Measurements from ENCODE around the gene CHID1. TPM values are rescaled to one million over a fixed set of nuclear protein-coding genes. Genes with fewer than 3 reads are reported as not detected.
A peak's percentile ranks its signal among the peaks of the same experiment; 100 is the strongest.

Gene CHID1
- total and polyA plus RNA-seq, 8 donors: 35.4 to 121 (median 52.1) TPM

- peaks cover 0 to 5% (median 4%) of the 10 kb centered on the region in 4 donors for H3K36me3 ChIP-seq
Measured at GRCh38 chr11:927871-928270, 17.3 kb upstream of the CHID1 start.

GRCh38 chr11:926341-926916 lies 15.8 kb upstream of the CHID1 start:
- Histone ChIP-seq H3K27ac (peak overlapping the region; percentile 62 to 95 (median 92)), H3K36me3 (peaks cover 0 to 5% (median 4%) of the 10 kb centered on the region in 4 donors), H3K4me3 (peak overlapping the region; percentile 61 to 98 (median 82)), H3K27me3 (no peaks in the 10 kb centered on the region), H3K4me1 (peaks cover 28 to 58% (median 57%) of the 10 kb centered on the region in 4 donors), H3K9me3 (no peaks in the 10 kb centered on the region)
- intact Hi-C loops (cut with DNase I; ENCODE audit: low total_unique reads): no loop called here
- 1 to 5% (median 3%) methylated on average over 13 to 26 of the region's 26 CpGs for WGBS, 5 donors
- TF ChIP-seq, protein P1, sequence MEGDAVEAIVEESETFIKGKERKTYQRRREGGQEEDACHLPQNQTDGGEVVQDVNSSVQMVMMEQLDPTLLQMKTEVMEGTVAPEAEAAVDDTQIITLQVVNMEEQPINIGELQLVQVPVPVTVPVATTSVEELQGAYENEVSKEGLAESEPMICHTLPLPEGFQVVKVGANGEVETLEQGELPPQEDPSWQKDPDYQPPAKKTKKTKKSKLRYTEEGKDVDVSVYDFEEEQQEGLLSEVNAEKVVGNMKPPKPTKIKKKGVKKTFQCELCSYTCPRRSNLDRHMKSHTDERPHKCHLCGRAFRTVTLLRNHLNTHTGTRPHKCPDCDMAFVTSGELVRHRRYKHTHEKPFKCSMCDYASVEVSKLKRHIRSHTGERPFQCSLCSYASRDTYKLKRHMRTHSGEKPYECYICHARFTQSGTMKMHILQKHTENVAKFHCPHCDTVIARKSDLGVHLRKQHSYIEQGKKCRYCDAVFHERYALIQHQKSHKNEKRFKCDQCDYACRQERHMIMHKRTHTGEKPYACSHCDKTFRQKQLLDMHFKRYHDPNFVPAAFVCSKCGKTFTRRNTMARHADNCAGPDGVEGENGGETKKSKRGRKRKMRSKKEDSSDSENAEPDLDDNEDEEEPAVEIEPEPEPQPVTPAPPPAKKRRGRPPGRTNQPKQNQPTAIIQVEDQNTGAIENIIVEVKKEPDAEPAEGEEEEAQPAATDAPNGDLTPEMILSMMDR (IDR thresholded peaks at IDR 0.05): no peak
- TF ChIP-seq EP300 (IDR thresholded peaks at IDR 0.05) (no peak), POLR2AphosphoS5 (IDR thresholded peaks at IDR 0.05) (no peak), POLR2A (IDR thresholded peaks at IDR 0.05) (no peak)
- DNase-seq: peak in 1 of 2 donors; percentile 77

More at GRCh38 chr11:927871-928270, 17.3 kb upstream of the CHID1 start:
- 54 to 59% (median 54%) methylated on average over 7 of the region's 7 CpGs for WGBS, 5 donors
- intact Hi-C loops (cut with DNase I; ENCODE audit: low total_unique reads): no loop called here
- TF ChIP-seq POLR2AphosphoS5 (IDR thresholded peaks at IDR 0.05): no peak
- TF ChIP-seq, protein P1 (IDR thresholded peaks at IDR 0.05): no peak
- no peak for DNase-seq
- H3K4me3 ChIP-seq: no peak overlapping the region
- H3K4me1 ChIP-seq: peaks cover 28 to 72% (median 69%) of the 10 kb centered on the region in 4 donors
- peak overlapping the region in 2 of 5 donors; percentile 13 to 30 for H3K27ac ChIP-seq
- H3K27me3 ChIP-seq: no peaks in the 10 kb centered on the region
- no peaks in the 10 kb centered on the region for H3K9me3 ChIP-seq

DNA sequence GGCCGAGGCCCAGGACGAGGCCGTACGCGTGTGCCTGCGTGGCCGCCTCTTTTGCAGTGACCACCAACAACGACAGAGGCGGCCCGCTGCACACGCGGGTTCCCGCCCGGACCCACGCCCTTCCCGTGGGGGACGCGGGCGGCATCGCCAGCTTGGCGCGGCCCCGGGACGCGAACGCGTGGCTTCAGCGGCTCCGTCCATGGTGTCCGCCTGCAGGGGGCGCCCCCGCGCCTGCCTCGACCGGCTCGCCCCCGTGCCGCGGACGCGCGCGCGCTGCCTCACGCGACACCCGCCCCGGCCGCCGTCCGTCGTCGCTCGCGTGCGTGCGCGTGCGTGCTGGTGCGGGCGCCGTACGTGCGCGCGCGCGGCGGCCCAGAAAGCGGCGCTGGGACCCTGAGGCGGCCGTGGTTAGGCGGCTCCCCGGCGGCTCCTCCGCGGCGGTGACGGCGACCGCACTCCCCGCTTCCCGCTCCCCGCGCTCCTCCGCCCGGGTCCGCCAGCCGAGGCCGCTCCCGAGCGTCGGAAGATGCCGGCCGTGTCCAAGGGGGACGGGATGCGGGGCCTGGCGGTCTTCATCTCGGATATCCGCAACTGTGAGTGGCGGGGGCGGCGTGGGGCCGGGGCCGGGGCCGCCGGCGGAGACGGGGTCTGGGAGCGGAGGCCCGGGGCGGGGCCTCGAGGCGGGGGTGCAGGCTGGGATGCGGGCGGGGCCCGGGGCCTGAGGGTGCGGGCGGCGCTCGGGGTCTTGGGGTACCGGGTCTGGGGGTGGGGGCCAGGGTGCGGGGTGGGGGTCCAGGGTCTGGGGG lies 15.1 kb upstream of the CHID1 start, which contains the start of gene AP2A2:
TSS of gene AP2A2 (plus strand) at position 375 of the 806 bp plus-strand sequence. CDS start at position 527, 152 bp downstream.
- peak; percentile 92 to 98 for DNase-seq
- peaks cover 28 to 51% (median 50%) of the 10 kb centered on the region in 4 donors for H3K4me1 ChIP-seq
- no peaks in the 10 kb centered on the region for H3K27me3 ChIP-seq
- no peaks in the 10 kb centered on the region for H3K9me3 ChIP-seq
- TF ChIP-seq POLR2AphosphoS5 (IDR thresholded peaks at IDR 0.05) (peak; percentile 18 to 69 (median 67)), EP300 (IDR thresholded peaks at IDR 0.05) (no peak)
- TF ChIP-seq, protein P1 (IDR thresholded peaks at IDR 0.05): peak in 5 of 7 experiments; percentile 29 to 92 (median 60)
- H3K4me3 ChIP-seq: peak within 1 kb of the TSS; percentile 61 to 98 (median 82)
- H3K27ac ChIP-seq: peak within 1 kb of the TSS; percentile 92 to 95 (median 93)
- H3K36me3 ChIP-seq: peaks cover 0 to 5% (median 4%) of the 10 kb centered on the region in 4 donors
- intact Hi-C loops (cut with DNase I; ENCODE audit: low total_unique reads): no loop called here
- WGBS, 5 donors: 3 to 7% (median 4%) methylated on average over 18 to 124 of the region's 124 CpGs

DNA sequence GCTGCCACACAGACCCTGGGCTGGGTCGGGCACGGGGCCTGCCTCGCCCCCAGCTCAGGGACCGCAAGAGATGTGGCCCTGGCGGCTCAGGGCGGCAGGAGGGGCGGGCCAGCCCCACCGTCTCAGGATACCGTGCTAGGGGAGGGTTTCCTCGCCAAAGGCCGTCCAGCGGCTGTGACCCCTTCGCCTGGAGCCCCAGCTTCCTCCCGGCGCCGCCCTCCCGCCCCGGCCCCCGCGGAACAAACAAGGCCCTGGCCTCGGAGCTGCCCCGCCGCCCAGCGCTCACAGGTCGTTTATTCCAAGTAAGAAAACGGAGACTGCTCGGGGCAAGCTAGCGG lies 14.5 kb upstream of the CHID1 start:
- peak in 1 of 2 donors; percentile 63 for DNase-seq
- peaks cover 0 to 5% (median 4%) of the 10 kb centered on the region in 4 donors for H3K36me3 ChIP-seq
- no peaks in the 10 kb centered on the region for H3K9me3 ChIP-seq
- peak overlapping the region; percentile 61 to 98 (median 82) for H3K4me3 ChIP-seq
- WGBS, 5 donors: 34 to 50% (median 46%) methylated on average over 9 to 28 of the region's 28 CpGs
- H3K27me3 ChIP-seq: no peaks in the 10 kb centered on the region
- TF ChIP-seq, protein P1 (IDR thresholded peaks at IDR 0.05): no peak
- TF ChIP-seq POLR2AphosphoS5 (IDR thresholded peaks at IDR 0.05) (no peak), POLR2A (IDR thresholded peaks at IDR 0.05) (no peak), EP300 (IDR thresholded peaks at IDR 0.05) (no peak)
- intact Hi-C loops (cut with DNase I; ENCODE audit: low total_unique reads): no loop called here
- peaks cover 28 to 48% (median 44%) of the 10 kb centered on the region in 4 donors for H3K4me1 ChIP-seq
- H3K27ac ChIP-seq: peak overlapping the region; percentile 19 to 95 (median 92)

All from stomach (tissue), 9 donors.